Urinary bladder (tissue), 4 donors: ENCODE results near the gene C18orf32. TPM values are rescaled to one million over a fixed set of nuclear protein-coding genes. Genes with fewer than 3 reads are reported as not detected.
A peak's percentile ranks its signal among the peaks of the same experiment; 100 is the strongest.
"Not testable (repeated sequence)": the region's sequence is repeated elsewhere in the genome, so short reads cannot be mapped to it uniquely, and the experiment has no call there.

Experiments
- DNase-seq: peaks from one replicate; pipeline ENCODE4 v3.0.0-alpha.2; 2015; ENCODE audit errors: extremely low spot score
- H3K27ac ChIP-seq: one replicate; pipeline ENCODE4 v1.5.1; 2013; ENCODE audit warnings: low read depth, mild to moderate bottlenecking, moderate library complexity
- H3K36me3 ChIP-seq: one replicate; pipeline ENCODE4 v1.6.1; 2013; ENCODE audit warnings: mild to moderate bottlenecking, moderate library complexity; ENCODE audit not compliant: insufficient read depth
- H3K4me1 ChIP-seq: one replicate; pipeline ENCODE4 v1.6.1; 2013; ENCODE audit warnings: mild to moderate bottlenecking, moderate library complexity; ENCODE audit not compliant: insufficient read depth
- H3K4me3 ChIP-seq: one replicate; pipeline ENCODE4 v1.5.1; 2013; ENCODE audit warnings: low read depth, low read length
- WGBS: extraction: QIAGEN DNeasy Blood & Tissue Kit; methylation state at CpG from one replicate; pipeline ENCODE4 v1.1.7; 2013; 5-methylcytosine and 5-hydroxymethylcytosine counted together
- polyA plus RNA-seq: library from polyadenylated mRNA; stranded (reverse); fragments of 200-250 nt; gene quantifications from one replicate; pipeline ENCODE4 v1.2.3, GENCODE V29; 2013
- total RNA-seq: library from RNA; depleted of rRNA; stranded (reverse); fragments of >200 nt; gene quantifications from one replicate; pipeline ENCODE4 v1.2.3, GENCODE V29; 2014
- donor health status: healthy with polysubstance abuse.
- donor health status: healthy.

Gene C18orf32
- total and polyA plus RNA-seq, 2 donors = 38.3 to 81.5 TPM

DNA sequence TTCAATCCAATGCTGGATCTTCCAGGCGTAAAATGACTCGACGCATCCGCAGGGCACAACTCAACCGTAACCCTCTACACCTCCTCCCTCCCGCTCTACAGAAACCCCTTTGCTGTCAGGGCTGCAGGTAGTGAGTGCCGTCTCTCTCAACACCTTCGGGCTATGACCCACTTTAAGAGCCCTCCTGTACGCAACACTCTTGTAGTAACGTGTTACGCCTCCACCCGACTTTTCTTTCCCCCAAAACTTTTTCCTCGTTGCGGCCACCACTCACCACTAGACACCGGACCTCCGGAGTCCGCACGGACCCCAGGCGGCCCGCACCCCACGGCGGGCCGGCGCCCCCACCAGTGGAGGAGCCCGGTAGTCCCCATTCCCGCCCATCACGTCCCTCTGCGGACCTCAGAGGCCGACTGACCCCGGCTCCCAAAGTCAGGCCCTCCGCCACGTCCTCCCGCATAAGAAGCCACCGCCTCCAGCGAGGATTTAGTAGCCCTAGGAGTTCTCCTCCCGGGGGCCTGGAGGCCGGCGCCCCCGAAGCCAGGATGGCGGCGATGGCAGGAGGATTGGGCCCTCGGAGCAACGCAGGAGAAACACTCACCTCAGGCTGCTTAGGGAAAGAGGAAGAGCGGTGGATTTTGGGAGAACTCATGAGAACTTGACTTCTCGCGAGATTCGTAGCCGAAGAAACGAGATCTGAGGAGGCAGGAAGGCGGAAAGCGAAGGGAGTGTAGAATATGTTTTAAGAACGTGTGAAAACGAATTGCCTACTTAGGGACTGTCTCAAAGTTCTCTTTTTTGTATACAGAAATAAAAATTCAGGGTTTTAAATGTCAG, 5.0 kb upstream of the C18orf32 start, which contains the start of gene RPL17:
Gene RPL17, minus strand, starts transcription at position 609 of the 837 bp plus-strand sequence.
- under 1% methylated on average over 53 of the region's 53 CpGs for WGBS

DNA sequence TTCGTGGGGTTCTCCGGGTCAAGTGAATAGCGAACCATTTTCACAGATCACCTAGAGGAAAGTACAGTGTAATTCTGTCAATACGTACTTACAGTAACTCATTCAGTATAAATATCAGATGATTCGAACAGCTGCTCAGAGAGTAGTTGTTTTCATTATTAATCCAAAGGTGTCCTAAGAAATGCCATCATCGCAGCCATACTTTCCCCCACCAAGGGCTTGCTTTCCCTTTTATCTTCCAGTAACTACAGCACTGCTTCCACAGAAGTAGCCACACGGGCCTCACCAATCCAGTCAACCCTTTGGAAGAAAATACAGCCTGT, 4.5 kb upstream of the C18orf32 start:
- H3K27ac ChIP-seq = peak overlapping the region; percentile 96
- H3K4me3 ChIP-seq = peak overlapping the region; percentile 88
- 17% methylated on average over 7 of the region's 7 CpGs for WGBS
- DNase-seq = no peak
- H3K4me1 ChIP-seq = no peaks in the 10 kb centered on the region
- H3K36me3 ChIP-seq = no peaks in the 10 kb centered on the region

More for the DNA sequence above, 5.0 kb upstream of the C18orf32 start, which contains the start of gene RPL17:
- no peaks in the 10 kb centered on the region for H3K36me3 ChIP-seq
- DNase-seq = peak; percentile 98
- H3K4me1 ChIP-seq = no peaks in the 10 kb centered on the region
- H3K27ac ChIP-seq = peak within 1 kb of the TSS; percentile 96
- H3K4me3 ChIP-seq = peak within 1 kb of the TSS; percentile 88

DNA sequence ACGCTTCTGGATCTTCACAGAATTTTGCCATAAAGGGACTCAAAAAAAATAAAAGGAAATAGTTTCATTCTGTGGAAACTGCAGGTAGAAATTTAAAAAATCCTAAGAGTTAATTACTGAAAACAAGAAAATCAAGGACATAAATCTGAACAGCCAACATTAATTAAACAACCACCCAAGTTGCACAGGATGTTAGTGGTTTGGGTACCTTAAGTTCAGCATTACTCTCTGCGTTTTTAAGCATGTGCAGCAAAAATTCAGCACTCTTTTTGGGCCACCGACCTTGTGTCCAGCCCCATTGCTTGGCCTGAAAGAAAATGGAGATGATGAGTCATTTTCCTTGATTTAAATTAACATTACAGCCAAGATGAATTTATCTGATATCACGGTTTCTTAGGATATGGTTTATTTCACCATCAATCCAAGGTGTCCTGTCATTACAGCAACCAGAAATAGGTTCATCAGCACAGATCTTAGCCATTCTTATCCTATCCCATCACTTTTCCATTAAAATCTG, 3.3 kb upstream of the C18orf32 start:
- Histone ChIP-seq H3K36me3 (no peaks in the 10 kb centered on the region), H3K4me1 (no peaks in the 10 kb centered on the region), H3K4me3 (no peak overlapping the region), H3K27ac (no peak overlapping the region)
- DNase-seq = no peak
- 67% methylated on average over 4 of the region's 4 CpGs for WGBS

DNA sequence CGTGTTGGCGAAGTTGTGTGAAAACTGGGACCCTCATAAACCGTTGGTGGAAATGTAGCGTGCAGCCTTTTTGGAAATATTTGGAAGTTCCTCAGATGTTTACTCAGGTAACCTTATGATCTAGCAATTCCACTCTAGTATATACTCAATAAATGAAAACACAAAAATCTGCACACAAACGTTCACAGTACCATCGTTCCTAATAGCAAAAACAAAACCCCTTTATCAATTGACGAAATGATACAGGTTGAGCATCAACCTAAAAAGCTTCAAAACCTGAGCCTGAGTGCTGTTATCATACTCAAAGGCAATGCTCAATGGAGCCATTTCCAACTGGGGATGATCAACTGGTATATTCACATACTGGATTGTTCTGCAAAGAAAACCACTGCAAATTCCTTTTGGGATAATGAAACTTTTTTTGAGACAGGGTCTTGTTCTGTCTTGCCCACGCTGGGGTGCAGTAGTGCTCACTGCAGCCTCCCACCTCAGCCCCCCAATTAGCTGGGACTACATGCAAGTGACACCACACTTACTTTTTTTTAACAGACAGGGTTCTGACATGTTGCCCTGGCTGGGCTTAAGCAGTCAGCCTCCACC, 777 bp upstream of the C18orf32 start:
- peaks cover 3% of the 10 kb centered on the region for H3K36me3 ChIP-seq
- 72% methylated on average over 8 of the region's 8 CpGs for WGBS
- peaks cover 2% of the 10 kb centered on the region for H3K4me1 ChIP-seq
- H3K27ac ChIP-seq = peak overlapping the region; percentile 70
- no peak for DNase-seq
- peak overlapping the region; percentile 78 for H3K4me3 ChIP-seq

DNA sequence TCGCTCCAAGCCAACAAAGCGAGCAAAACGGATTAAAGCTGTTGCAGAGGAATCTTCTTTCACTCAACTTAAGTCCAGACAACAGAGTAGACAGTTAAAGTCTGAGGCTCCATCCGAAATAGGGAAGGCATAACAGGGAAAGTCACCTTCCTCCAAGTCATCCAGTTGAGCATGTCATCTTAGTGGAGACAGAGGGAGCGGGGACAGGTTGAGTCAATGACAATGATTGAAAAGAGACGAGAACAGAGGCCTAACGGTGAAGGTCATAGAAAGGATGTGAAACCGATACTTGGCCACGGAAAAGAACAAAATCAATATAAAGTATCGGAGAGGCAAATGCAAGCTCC, 455 bp downstream of the C18orf32 start:
- H3K27ac ChIP-seq = peak overlapping the region; percentile 94
- H3K4me1 ChIP-seq = peaks cover 2% of the 10 kb centered on the region
- WGBS = under 1% methylated on average over 10 of the region's 10 CpGs
- no peak for DNase-seq
- peak overlapping the region; percentile 78 for H3K4me3 ChIP-seq
- peaks cover 3% of the 10 kb centered on the region for H3K36me3 ChIP-seq

DNA sequence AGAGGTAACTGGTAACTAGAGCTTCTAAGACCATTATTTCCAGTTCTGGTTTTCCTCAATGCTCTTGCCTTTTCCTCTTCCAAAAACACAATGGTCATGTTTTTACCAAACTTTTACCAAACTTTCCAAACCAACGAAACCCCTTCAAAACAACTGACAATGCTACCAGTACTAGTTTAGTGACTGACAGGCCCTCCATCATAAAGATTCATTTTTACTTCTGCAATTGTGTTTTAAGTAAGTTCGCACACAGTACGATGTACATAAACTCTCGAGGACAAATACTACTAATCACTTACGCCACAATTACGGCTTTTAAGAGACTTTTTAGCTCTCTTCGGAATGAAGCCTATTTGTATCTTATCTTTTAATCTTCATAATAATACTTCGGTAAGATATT, 900 bp downstream of the C18orf32 start:
- no peak for DNase-seq
- H3K27ac ChIP-seq = peak overlapping the region; percentile 94
- H3K4me1 ChIP-seq = peaks cover 2% of the 10 kb centered on the region
- H3K4me3 ChIP-seq = peak overlapping the region; percentile 78
- 22% methylated on average over 8 of the region's 8 CpGs for WGBS
- H3K36me3 ChIP-seq = peaks cover 3% of the 10 kb centered on the region

DNA sequence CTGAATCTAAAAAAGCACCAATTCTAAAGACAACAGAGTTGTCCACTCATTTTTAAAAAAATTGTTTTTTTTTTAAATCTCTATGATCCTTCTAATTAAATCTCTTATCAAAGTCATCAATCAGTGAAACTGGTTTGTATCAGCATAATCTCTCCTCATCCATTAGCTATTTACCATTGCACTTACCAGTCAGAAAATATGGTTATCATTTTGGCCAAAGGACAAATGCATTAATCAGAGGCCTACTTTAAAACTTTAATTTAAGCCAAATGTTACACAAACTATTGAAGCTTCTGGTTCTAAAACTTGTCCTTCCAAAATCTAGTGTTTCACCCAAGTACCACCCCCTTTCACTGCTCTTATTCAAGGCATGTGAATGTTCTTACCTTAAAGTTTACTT, 3.8 kb downstream of the C18orf32 start:
- Histone ChIP-seq H3K36me3 (peaks cover 3% of the 10 kb centered on the region), H3K27ac (no peak overlapping the region), H3K4me1 (peaks cover 2% of the 10 kb centered on the region), H3K4me3 (no peak overlapping the region)
- no peak for DNase-seq

DNA sequence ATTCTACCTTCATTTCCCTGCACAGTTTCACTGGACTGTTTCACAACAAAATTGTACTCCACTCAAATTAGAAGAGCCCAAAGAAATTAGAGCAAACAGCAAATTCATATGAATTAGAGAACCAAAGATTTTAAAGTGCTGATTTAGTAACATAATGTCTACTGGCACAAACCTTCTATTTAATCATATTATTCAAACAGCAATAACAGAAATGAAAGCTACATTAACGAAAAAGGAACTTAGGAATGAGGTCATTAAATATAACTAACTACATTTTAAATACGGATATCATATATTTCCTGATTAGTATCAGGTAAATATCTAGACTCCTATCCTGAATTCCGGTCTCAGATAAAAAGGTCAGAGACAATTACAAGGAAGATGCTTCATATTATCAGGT, 5.1 kb downstream of the C18orf32 start:
- H3K4me3 ChIP-seq = no peak overlapping the region
- 84% methylated on average over 3 of the region's 3 CpGs for WGBS
- peaks cover 3% of the 10 kb centered on the region for H3K36me3 ChIP-seq
- H3K27ac ChIP-seq = no peak overlapping the region
- H3K4me1 ChIP-seq = peaks cover 2% of the 10 kb centered on the region
- DNase-seq = no peak

DNA sequence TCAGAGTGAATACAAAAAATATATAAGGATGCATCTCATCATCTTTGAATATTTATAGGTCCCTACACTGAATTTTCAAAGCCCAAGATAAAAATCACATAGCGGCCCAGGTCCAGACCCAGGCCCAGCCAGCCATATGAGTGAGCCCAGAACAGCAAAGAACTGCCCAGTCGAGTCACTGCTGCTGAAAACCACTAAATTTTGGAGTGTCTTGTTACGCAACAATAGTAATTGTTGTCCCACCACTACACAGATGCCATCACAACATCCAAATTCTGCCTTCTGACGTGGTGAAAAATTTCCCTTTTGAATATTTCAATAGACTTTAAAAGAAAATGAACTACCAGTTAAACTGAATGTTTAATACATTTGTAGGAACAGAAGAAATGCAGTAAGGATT, 5.7 kb downstream of the C18orf32 start:
- H3K36me3 ChIP-seq = peaks cover 3% of the 10 kb centered on the region
- H3K4me3 ChIP-seq = no peak overlapping the region
- 84% methylated on average over 4 of the region's 4 CpGs for WGBS

DNA sequence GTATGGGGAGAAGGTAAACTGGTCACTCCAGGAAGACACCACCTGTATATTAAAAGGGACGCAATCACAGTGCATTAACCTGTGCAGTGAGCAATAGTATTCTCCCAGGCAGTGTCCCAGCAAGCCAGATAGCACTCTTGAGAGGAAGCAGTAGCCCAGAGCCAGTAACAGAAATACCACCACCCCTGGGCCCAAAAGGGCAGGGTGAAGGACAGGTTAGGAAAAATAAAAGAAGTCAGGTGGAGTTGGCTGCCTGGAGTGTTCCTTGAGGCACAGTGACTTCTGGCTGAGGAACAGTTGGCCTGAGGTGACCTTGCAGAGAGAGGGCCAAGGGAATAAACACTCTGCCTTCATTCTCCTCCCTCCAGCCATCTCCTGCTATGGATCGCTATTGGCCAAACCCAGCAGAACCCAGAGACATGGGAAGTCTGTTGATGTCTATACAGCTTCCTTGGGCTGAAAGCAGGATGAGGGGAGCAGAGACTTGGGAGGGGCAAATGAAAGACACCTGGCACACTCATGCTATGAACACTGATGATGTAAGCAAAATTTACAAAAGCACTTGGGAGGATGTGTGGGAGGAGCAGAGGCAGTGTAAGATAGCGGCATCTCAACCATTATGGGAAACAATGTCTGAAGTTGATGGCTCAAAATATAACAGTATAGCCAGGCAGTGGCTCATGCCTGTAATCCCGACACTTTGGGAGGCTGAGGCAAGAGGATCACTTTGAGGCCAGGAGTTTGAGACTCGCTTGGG, 7.5 kb downstream of the C18orf32 start:
- 94% methylated on average over 5 of the region's 5 CpGs for WGBS
- H3K4me1 ChIP-seq = peaks cover 2% of the 10 kb centered on the region
- no peak overlapping the region for H3K4me3 ChIP-seq
- DNase-seq = no peak
- H3K36me3 ChIP-seq = peaks cover 3% of the 10 kb centered on the region
- H3K27ac ChIP-seq = no peak overlapping the region

More for the DNA sequence above, 5.7 kb downstream of the C18orf32 start:
- no peak overlapping the region for H3K27ac ChIP-seq
- peaks cover 2% of the 10 kb centered on the region for H3K4me1 ChIP-seq
- no peak for DNase-seq

DNA sequence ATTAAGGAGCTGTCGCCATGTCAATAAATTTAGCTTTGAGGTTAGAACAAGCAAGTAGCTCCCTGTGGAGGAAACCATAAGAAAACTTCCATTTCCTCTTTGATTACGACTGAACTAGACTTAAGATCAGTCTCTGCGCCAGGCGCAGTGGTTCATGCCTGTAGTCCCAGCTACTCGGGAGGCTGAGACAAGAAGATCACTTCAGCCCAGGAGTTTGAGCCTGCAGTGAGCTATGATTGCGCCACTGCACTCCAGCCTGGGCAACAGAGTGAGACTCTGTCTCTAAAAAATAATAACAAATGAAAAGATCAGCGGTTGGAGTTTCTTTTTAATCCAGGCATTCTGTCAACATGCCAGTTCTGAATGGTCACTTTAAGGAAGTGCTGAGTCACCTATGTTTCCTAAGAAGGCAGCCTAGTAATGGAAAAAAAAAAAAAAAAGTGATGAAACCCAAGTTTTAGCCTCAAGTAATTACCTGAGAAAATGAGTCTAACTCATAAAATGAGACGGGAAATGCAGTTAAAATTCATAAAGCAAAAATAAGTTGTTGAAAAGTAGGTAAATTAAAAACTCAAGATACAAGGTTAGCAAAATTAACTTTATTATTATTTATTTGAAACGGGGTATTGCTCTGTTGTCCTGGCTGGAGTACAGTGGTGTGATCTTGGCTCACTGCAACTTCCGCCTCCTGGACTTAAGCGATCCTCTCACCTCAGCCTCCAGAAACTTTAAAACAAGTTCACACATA, 10.2 kb downstream of the C18orf32 start:
- no peaks in the 10 kb centered on the region for H3K36me3 ChIP-seq
- no peak for DNase-seq
- 73% methylated on average over 11 of the region's 11 CpGs for WGBS
- no peaks in the 10 kb centered on the region for H3K4me1 ChIP-seq
- H3K27ac ChIP-seq = no peak overlapping the region
- no peak overlapping the region for H3K4me3 ChIP-seq

DNA sequence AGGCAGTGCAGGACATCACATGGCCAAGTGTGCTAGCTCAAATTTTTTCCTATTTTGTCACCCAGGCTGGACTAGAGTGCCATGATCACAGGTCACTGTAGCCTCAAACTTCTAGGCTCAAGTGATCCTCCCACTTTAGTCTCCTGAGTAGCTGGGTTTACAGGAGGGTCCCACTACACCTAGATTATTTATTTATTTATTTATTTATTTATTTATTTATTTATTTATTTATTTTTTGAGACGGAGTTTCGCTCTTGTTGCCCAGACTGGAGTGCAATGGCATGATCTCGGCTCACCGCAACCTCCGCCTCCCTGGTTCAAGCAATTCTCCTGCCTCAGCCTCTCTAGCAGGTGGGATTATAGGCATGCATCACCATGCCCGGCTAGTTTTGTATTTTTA, 12.1 kb downstream of the C18orf32 start:
- H3K27ac ChIP-seq, DNase-seq, H3K4me1 ChIP-seq, H3K4me3 ChIP-seq, H3K36me3 ChIP-seq: not testable (repeated sequence)
- 92% methylated on average over 6 of the region's 6 CpGs for WGBS

DNA sequence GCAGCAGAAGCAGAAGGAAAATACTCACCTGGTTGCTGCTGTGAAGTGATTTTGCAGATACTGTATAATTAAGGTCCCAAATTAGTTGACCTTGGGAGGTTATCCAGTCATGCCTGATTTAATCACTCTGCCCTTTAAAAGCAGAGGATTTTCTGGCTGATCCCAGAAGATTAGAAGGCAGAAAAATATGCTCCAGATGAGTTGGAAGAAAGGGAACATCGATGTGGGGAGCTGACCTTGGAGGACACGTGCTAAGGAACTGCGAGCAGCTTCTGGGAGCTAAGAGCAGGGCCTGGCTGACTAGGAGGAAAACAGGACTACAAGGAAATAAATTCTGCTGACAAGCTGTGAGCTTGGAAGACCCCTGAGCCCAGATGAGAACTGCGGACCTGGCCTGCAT, 13.3 kb downstream of the C18orf32 start:
- H3K4me3 ChIP-seq = no peak overlapping the region
- DNase-seq = no peak
- no peaks in the 10 kb centered on the region for H3K4me1 ChIP-seq
- no peaks in the 10 kb centered on the region for H3K36me3 ChIP-seq
- 54% methylated on average over 4 of the region's 4 CpGs for WGBS
- H3K27ac ChIP-seq = no peak overlapping the region
